HG03039 (cell line): ENCODE results near the gene SPTBN1.

ENCODE experiments used
- ATAC-seq: cut with Tn5 transposase; IDR thresholded peaks from one replicate; pipeline ENCODE4 v1.9.1; 2021; ENCODE audit warnings: mild to moderate bottlenecking, moderate library complexity; ENCODE audit not compliant: unreplicated experiment

SPTBN1 gene

GRCh38 chr2:54549917-54550518 lies 93.9 kb downstream of the SPTBN1 start:
- ATAC-seq: no peak

DNA sequence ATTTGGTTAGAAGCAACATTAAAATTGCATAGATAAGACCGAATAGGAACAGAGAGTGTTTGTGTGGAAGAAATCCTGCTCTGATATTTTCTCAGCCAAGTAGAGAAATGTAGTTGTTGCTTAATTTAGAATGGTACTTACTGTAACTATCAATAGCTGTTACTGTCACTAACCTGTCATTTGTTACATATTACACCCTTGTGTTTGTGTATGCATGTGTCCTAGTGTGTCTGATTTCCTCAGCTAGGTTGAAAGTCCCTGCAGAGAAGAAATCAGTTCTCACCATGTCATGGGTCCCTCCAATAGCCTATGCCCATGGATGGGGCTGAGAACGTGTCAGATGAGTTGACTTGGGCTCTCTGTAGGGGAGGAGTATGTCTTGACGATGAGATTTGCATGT lies 94.4 kb downstream of the SPTBN1 start:
- ATAC-seq: no peak

GRCh38 chr2:54551123-54551756 lies 95.1 kb downstream of the SPTBN1 start:
- ATAC-seq: peak; percentile 41

GRCh38 chr2:54553075-54553474 lies 96.9 kb downstream of the SPTBN1 start:
- no peak for ATAC-seq

DNA sequence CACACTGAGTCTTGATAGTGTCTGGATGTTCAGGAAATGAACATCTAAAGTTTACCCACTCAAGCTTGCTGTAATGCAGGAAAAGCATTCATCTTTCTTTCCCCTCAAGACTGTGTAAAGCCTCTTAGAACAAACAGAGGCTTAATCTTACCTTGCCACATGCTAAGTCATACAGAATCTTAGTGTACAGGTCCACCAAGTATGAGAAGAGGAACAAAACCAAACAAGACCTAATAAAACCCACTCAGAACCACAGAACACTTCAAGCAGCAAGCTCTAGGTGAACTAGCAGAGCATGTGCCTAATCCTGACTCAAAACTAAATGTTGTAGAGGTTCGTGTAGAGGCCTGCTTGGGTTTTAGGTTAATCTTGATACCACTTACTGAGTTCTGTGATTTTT lies 97.6 kb downstream of the SPTBN1 start:
- ATAC-seq: no peak

- ATAC-seq: no peak
Observed at GRCh38 chr2:54555318-54555837, 99.3 kb downstream of the SPTBN1 start.

DNA sequence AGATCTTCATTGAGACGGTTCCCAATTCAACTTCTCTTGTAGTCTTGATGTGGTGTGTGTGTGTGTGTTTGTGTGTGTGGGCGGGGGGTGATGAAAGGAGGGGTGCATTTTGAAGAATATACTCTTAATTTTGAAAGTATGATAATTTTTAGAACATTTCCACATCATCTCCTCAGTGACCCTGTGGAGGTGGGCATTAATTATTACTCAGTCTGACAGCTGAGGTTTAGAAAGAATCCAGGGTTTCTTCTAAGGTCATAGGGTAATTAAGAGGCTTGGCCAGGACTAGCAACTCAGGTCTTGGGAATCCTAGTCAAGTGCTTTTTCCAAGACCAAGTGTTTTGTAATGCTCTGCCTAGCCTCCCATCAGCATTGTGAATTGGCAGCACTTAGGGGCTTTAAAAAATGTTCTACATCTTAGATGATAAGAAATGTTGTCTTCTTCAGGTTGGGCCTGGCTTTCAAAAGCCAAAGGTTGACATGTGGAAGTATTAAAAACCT lies 100.5 kb downstream of the SPTBN1 start:
- no peak for ATAC-seq

GRCh38 chr2:54557211-54557600 lies 101.1 kb downstream of the SPTBN1 start:
- no peak for ATAC-seq

GRCh38 chr2:54557601-54558187 lies 101.6 kb downstream of the SPTBN1 start:
- ATAC-seq: peak; percentile 49

GRCh38 chr2:54558188-54559005 lies 102.3 kb downstream of the SPTBN1 start:
- ATAC-seq: peak; percentile 37

GRCh38 chr2:54559006-54559445 lies 102.9 kb downstream of the SPTBN1 start:
- no peak for ATAC-seq

GRCh38 chr2:54559593-54560145 lies 103.5 kb downstream of the SPTBN1 start:
- no peak for ATAC-seq

DNA sequence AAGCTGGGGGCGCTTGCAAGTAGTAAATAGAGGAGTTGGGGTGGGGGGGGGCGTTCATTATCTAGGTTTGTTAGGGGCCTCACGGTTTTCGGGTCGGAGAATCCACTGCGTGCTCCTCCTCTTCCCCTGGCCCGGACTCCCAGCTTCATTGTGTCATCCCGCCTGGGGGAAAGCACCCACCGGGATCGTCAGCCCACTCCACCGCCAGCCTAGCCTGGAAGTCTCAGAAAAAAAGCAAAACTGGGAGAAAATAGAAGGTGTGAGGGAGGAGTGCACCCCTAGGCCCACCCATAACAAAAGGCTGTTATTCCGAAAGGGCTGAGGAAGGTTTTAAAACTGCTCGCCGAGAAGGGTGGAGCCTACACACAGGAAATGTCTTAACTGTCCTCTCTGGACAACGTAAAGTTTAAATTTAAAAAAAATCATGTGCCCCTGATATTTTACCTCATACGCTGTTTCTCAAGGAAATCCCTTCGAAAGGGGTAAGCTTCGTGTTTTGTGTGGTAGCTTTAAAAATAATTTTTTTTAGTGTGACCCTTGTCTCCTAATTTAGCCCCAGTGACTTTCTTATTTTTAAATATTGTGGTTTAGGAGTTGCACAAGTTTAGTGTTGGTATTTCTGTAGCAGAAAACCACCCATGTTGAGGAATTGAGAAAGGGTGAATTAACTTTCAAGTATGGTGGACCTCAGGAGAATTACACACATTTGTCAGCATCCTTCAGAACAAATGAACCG lies 104.2 kb downstream of the SPTBN1 start:
- peak; percentile 41 for ATAC-seq

DNA sequence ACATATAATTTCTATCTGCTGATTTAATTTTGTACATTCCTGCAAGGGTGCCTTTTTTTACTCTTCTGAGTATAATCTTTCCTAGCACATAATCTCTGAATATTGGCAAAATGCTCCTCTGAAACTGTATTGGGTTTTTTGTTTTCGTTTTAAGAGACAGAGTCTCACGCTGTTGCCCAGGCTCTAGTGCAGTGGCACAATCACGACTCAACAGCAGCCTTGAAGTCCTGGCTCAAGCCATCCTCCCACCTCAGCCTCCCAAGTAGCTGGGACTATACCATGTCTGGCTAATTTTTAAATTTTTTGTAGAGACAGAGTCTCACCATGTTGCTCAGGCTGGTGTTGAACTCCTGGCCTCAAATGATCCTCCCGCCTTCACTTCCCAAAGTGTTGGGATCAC lies 104.9 kb downstream of the SPTBN1 start:
- no peak for ATAC-seq

DNA sequence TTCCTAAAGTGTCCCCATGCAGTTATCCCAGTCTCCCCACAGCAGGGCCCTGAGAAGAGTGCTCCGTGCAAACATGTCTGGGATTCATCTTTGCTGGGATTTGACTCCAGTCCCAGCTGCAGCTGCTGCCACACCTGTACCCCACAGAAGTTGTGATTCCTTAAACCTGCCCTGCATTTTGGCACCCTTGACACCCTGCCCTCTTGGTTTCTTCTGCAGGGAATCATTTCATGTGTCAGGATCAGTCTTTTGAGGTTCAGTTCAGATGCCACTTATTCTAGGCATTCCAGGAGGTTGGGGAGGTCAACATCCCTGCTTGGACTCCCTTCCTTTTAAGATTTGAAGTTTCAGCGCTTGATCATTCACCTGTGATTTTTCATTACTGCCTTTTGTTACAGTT lies 108.3 kb downstream of the SPTBN1 start:
- ATAC-seq: no peak

- no peak for ATAC-seq
Observed at GRCh38 chr2:54565551-54565950, 109.4 kb downstream of the SPTBN1 start.

- no peak for ATAC-seq
Observed at GRCh38 chr2:54566896-54567295, 110.8 kb downstream of the SPTBN1 start.

GRCh38 chr2:54568876-54569321 lies 112.8 kb downstream of the SPTBN1 start:
- no peak for ATAC-seq

DNA sequence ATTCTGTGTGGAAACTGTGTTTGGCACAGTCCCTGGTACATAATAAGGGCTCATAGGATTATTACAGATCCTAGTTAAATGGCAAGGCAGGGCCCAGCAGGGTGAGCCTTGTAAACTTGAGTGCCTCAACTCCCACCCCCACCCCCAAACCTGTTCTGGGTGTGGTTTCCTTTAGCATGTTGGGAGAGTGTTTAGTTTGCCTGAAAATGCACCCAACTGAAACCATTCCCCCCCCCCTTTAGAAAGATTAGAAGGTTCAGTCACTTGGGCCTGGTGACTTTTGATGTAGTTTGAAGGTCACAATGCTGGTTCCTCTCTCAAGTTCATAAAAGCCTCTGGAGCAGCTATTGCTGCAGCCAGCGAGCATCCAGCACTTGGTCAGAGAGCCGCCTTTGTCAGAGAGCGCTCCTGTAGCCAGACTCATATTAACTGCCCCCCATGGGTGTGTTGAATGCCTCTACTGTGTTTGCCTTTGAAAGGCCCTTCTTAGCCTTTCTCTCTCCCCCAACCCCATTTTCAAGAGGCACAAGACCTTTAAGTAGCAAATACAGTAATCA lies 113.7 kb downstream of the SPTBN1 start:
- no peak for ATAC-seq

GRCh38 chr2:54570321-54570855 lies 114.3 kb downstream of the SPTBN1 start:
- no peak for ATAC-seq
